IPS-15b (cell line): ENCODE data around the gene C1GALT1.
"Not testable (repeated sequence)": the region's sequence is repeated elsewhere in the genome, so short reads cannot be mapped to it uniquely, and the experiment has no call there.

ENCODE experiments used
- H3K27me3 ChIP-seq: one replicate; pipeline ENCODE4 v1.6.1; 2013; ENCODE audit warnings: low read length; ENCODE audit not compliant: control insufficient read depth, insufficient read depth
- H3K36me3 ChIP-seq: one replicate; pipeline ENCODE4 v1.6.1; 2013; ENCODE audit warnings: low read length; ENCODE audit not compliant: control insufficient read depth, insufficient read depth
- H3K4me1 ChIP-seq: one replicate; pipeline ENCODE4 v1.6.1; 2013; ENCODE audit warnings: mild to moderate bottlenecking, low read length; ENCODE audit not compliant: control insufficient read depth, insufficient read depth
- H3K4me3 ChIP-seq: one replicate; pipeline ENCODE4 v1.5.1; 2013; ENCODE audit warnings: low read depth, low read length
- H3K9ac ChIP-seq: one replicate; pipeline ENCODE4 v1.6.1; 2013; ENCODE audit warnings: low read depth, mild to moderate bottlenecking, low read length
- H3K9me3 ChIP-seq: one replicate; pipeline ENCODE4 v1.6.1; 2013; ENCODE audit warnings: mild to moderate bottlenecking, low read length; ENCODE audit not compliant: control insufficient read depth, insufficient read depth

Gene C1GALT1

GRCh38 chr7:7151865-7152264 is 30.5 kb upstream of the C1GALT1 start:
- Histone ChIP-seq H3K27me3 (no peaks in the 10 kb centered on the region), H3K9me3 (peaks cover 12% of the 10 kb centered on the region), H3K36me3 (no peaks in the 10 kb centered on the region), H3K4me3 (no peak overlapping the region), H3K9ac (no peak overlapping the region), H3K4me1 (no peaks in the 10 kb centered on the region)

GRCh38 chr7:7152315-7152714 is 30.0 kb upstream of the C1GALT1 start:
- H3K9ac ChIP-seq = no peak overlapping the region
- H3K4me3 ChIP-seq = no peak overlapping the region
- H3K27me3 ChIP-seq = no peaks in the 10 kb centered on the region
- no peaks in the 10 kb centered on the region for H3K36me3 ChIP-seq
- peaks cover 12% of the 10 kb centered on the region for H3K9me3 ChIP-seq
- no peaks in the 10 kb centered on the region for H3K4me1 ChIP-seq

GRCh38 chr7:7154355-7154754 is 28.0 kb upstream of the C1GALT1 start:
- H3K4me1 ChIP-seq, H3K36me3 ChIP-seq: not testable (repeated sequence)
- H3K9me3 ChIP-seq = peaks cover 12% of the 10 kb centered on the region

GRCh38 chr7:7156663-7157062 is 25.7 kb upstream of the C1GALT1 start:
- Histone ChIP-seq H3K27me3 (no peaks in the 10 kb centered on the region), H3K4me3 (no peak overlapping the region), H3K9me3 (peaks cover 12% of the 10 kb centered on the region), H3K36me3 (no peaks in the 10 kb centered on the region), H3K4me1 (no peaks in the 10 kb centered on the region), H3K9ac (no peak overlapping the region)

More at GRCh38 chr7:7154355-7154754, 28.0 kb upstream of the C1GALT1 start:
- not testable (repeated sequence) for H3K27me3 ChIP-seq, H3K4me3 ChIP-seq, H3K9ac ChIP-seq

GRCh38 chr7:7157177-7157886 is 25.0 kb upstream of the C1GALT1 start:
- H3K4me3 ChIP-seq = no peak overlapping the region

GRCh38 chr7:7157887-7158271 is 24.5 kb upstream of the C1GALT1 start:
- Histone ChIP-seq H3K4me1 (no peaks in the 10 kb centered on the region), H3K27me3 (no peaks in the 10 kb centered on the region), H3K4me3 (no peak overlapping the region), H3K9me3 (peaks cover 12% of the 10 kb centered on the region), H3K9ac (no peak overlapping the region), H3K36me3 (no peaks in the 10 kb centered on the region)

More at GRCh38 chr7:7157177-7157886, 25.0 kb upstream of the C1GALT1 start:
- H3K9ac ChIP-seq = no peak overlapping the region
- no peaks in the 10 kb centered on the region for H3K27me3 ChIP-seq
- H3K9me3 ChIP-seq = peaks cover 12% of the 10 kb centered on the region
- H3K4me1 ChIP-seq = no peaks in the 10 kb centered on the region
- H3K36me3 ChIP-seq = no peaks in the 10 kb centered on the region

- Histone ChIP-seq H3K9me3 (peaks cover 6% of the 10 kb centered on the region), H3K36me3 (no peaks in the 10 kb centered on the region), H3K9ac (no peak overlapping the region), H3K4me3 (no peak overlapping the region), H3K4me1 (no peaks in the 10 kb centered on the region), H3K27me3 (no peaks in the 10 kb centered on the region)
Observed at GRCh38 chr7:7159063-7159658, 23.2 kb upstream of the C1GALT1 start.

- H3K9ac ChIP-seq = no peak overlapping the region
- no peak overlapping the region for H3K4me3 ChIP-seq
Observed at GRCh38 chr7:7164591-7164990, 17.8 kb upstream of the C1GALT1 start.

GRCh38 chr7:7165372-7165771 is 17.0 kb upstream of the C1GALT1 start:
- no peaks in the 10 kb centered on the region for H3K4me1 ChIP-seq
- H3K4me3 ChIP-seq = no peak overlapping the region
- no peaks in the 10 kb centered on the region for H3K9me3 ChIP-seq

More at GRCh38 chr7:7164591-7164990, 17.8 kb upstream of the C1GALT1 start:
- Histone ChIP-seq H3K4me1 (no peaks in the 10 kb centered on the region), H3K36me3 (no peaks in the 10 kb centered on the region), H3K27me3 (no peaks in the 10 kb centered on the region), H3K9me3 (no peaks in the 10 kb centered on the region)

GRCh38 chr7:7166318-7166717 is 16.0 kb upstream of the C1GALT1 start:
- no peak overlapping the region for H3K9ac ChIP-seq
- no peaks in the 10 kb centered on the region for H3K27me3 ChIP-seq
- H3K9me3 ChIP-seq = no peaks in the 10 kb centered on the region
- H3K4me1 ChIP-seq = no peaks in the 10 kb centered on the region
- no peak overlapping the region for H3K4me3 ChIP-seq
- no peaks in the 10 kb centered on the region for H3K36me3 ChIP-seq

More at GRCh38 chr7:7165372-7165771, 17.0 kb upstream of the C1GALT1 start:
- H3K27me3 ChIP-seq = no peaks in the 10 kb centered on the region
- H3K36me3 ChIP-seq = no peaks in the 10 kb centered on the region
- H3K9ac ChIP-seq = no peak overlapping the region

GRCh38 chr7:7169296-7169695 is 13.0 kb upstream of the C1GALT1 start:
- Histone ChIP-seq H3K4me1 (no peaks in the 10 kb centered on the region), H3K9ac (no peak overlapping the region), H3K36me3 (no peaks in the 10 kb centered on the region), H3K9me3 (no peaks in the 10 kb centered on the region), H3K27me3 (no peaks in the 10 kb centered on the region), H3K4me3 (no peak overlapping the region)

GRCh38 chr7:7173956-7174632 is 8.2 kb upstream of the C1GALT1 start:
- H3K4me3 ChIP-seq = no peak overlapping the region
- no peaks in the 10 kb centered on the region for H3K27me3 ChIP-seq
- no peak overlapping the region for H3K9ac ChIP-seq
- H3K36me3 ChIP-seq = no peaks in the 10 kb centered on the region
- H3K9me3 ChIP-seq = no peaks in the 10 kb centered on the region
- H3K4me1 ChIP-seq = peaks cover 19% of the 10 kb centered on the region
